Chondrocyte (in vitro differentiated cells): Measurements from ENCODE around the gene MEGF6. TPM values are rescaled to one million over a fixed set of nuclear protein-coding genes. Genes with fewer than 3 reads are reported as not detected.

Experiments
- DNase-seq: peaks from one replicate; pipeline ENCODE4 v3.0.0; 2021; ENCODE audit warnings: mixed read lengths, low spot score
- H3K27ac Mint-ChIP-seq: one replicate; pipeline ENCODE4 v1.8.0; 2021; ENCODE audit warnings: mild to moderate bottlenecking, moderate library complexity, mixed read lengths; ENCODE audit not compliant: unreplicated experiment
- H3K27me3 Mint-ChIP-seq: 2 replicates; pipeline ENCODE4 v1.8.0; 2021; ENCODE audit warnings: low read depth, mixed read lengths
- H3K36me3 Mint-ChIP-seq: 2 replicates; pipeline ENCODE4 v1.8.0; 2021; ENCODE audit warnings: low read depth, mixed read lengths
- H3K4me1 Mint-ChIP-seq: 2 replicates; pipeline ENCODE4 v1.8.0; 2021; ENCODE audit warnings: low read depth, mild to moderate bottlenecking, mixed read lengths
- H3K4me3 Mint-ChIP-seq: one replicate; pipeline ENCODE4 v1.8.0; 2021; ENCODE audit warnings: mild to moderate bottlenecking, moderate library complexity, mixed read lengths; ENCODE audit not compliant: unreplicated experiment
- H3K9me3 Mint-ChIP-seq: 2 replicates; pipeline ENCODE4 v1.8.0; 2021; ENCODE audit warnings: low read depth, mixed read lengths
- total RNA-seq: library from RNA; stranded (reverse); gene quantifications from 3 replicates; pipeline ENCODE4 v1.2.1, GENCODE V29; 2021
- TF ChIP-seq, protein P1 (sequence below): fragments of 200-600 bp; sonication (generic); IDR thresholded peaks from 2 replicates; pipeline ENCODE4 v1.5.0; 2021; ENCODE audit warnings: antibody characterized with exemption, mild to moderate bottlenecking, moderate library complexity

The MEGF6 gene
- total RNA-seq, 1 donor from 2014 or later, result 328 TPM

DNA sequence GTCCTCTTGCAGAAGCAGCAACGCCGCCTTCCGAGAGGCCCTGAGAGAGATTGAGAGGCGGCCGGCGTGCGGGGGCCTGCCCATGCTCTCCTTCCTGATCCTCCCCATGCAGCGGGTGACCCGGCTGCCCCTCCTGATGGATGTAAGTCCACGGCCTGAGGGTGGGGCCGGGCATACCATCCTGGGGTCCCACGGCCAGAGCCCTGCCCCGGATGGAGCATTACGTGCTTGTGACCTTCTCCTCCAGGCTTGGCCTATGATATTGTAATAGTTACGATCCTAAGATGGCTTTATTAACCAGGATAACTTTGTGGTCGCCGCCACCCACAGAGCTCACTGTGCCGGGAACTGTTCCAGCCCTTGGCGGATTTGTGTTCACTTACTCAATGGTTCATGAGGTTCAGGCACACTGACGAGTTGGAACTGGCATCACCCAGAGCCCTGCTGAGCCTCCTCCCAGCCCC lies 137.9 kb downstream of the MEGF6 start:
- Mint-ChIP-seq H3K36me3 (no peaks in the 10 kb centered on the region), H3K27ac (peak overlapping the region; percentile 83), H3K27me3 (no peaks in the 10 kb centered on the region), H3K4me3 (no peak overlapping the region), H3K4me1 (peaks cover 35% of the 10 kb centered on the region), H3K9me3 (no peaks in the 10 kb centered on the region)
- DNase-seq, result peak; percentile 72
- TF ChIP-seq, protein P1, sequence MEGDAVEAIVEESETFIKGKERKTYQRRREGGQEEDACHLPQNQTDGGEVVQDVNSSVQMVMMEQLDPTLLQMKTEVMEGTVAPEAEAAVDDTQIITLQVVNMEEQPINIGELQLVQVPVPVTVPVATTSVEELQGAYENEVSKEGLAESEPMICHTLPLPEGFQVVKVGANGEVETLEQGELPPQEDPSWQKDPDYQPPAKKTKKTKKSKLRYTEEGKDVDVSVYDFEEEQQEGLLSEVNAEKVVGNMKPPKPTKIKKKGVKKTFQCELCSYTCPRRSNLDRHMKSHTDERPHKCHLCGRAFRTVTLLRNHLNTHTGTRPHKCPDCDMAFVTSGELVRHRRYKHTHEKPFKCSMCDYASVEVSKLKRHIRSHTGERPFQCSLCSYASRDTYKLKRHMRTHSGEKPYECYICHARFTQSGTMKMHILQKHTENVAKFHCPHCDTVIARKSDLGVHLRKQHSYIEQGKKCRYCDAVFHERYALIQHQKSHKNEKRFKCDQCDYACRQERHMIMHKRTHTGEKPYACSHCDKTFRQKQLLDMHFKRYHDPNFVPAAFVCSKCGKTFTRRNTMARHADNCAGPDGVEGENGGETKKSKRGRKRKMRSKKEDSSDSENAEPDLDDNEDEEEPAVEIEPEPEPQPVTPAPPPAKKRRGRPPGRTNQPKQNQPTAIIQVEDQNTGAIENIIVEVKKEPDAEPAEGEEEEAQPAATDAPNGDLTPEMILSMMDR, result no peak

DNA sequence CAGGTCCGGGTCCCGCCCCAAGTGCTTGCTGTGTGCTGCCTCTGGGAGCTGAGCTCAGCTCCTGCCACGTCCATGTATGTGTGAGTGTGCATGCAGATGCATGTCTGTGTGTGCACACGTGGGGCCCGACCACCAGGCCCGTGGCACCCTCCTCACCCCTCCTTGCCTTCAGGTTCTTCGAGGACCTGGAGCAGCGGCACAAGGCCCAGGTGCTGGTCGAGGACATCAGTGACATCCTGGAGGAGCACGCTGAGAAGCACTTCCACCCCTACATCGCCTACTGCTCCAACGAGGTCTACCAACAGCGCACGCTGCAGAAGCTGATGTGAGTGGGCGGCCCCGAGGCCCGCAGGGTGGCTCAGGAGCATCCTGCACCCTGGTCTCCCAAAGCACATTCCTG lies 138.4 kb downstream of the MEGF6 start:
- Mint-ChIP-seq H3K27ac (peak overlapping the region; percentile 45), H3K9me3 (no peaks in the 10 kb centered on the region), H3K27me3 (no peaks in the 10 kb centered on the region), H3K4me1 (peaks cover 35% of the 10 kb centered on the region), H3K4me3 (no peak overlapping the region), H3K36me3 (no peaks in the 10 kb centered on the region)
- peak; percentile 88 for DNase-seq
- TF ChIP-seq, protein P1, result no peak

DNA sequence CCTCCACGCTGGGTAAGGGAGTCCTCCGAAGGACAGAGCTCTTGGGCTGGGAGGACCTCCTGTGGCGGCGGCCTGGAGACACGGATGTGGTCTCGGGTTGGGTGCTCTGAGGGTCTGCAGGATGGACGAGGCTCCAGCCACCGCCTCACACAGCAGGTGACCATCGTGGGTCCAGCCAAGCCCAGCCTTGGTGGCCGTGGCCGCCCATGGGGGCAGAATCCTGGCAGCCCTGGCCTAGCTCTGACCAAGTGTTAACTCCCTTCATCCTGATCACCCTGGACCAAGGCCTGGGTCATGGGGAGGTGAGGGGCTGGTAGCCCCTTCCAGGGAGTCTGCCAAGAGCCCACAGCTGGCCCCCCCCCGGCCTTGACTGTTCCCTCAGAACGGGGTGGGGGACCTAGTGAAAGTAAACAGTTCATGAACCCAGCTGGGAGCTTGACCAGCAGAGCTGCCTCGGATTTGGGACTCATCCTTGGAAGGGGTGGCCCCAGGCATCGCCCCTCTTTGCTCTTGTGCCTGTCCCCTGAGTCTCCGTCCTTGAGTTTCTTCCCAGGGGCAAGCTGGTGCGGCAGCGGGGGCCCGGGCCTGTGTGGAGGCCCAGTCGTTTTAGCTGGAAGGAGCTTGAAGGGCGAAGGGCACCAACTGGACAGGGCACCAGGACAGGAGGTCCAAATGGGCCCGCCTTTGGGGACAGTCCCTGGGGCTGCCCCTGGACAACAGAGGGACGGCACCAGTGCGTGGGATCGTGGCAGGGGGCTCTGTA lies 139.0 kb downstream of the MEGF6 start:
- H3K27ac Mint-ChIP-seq, result peak overlapping the region; percentile 77
- no peaks in the 10 kb centered on the region for H3K9me3 Mint-ChIP-seq

DNA sequence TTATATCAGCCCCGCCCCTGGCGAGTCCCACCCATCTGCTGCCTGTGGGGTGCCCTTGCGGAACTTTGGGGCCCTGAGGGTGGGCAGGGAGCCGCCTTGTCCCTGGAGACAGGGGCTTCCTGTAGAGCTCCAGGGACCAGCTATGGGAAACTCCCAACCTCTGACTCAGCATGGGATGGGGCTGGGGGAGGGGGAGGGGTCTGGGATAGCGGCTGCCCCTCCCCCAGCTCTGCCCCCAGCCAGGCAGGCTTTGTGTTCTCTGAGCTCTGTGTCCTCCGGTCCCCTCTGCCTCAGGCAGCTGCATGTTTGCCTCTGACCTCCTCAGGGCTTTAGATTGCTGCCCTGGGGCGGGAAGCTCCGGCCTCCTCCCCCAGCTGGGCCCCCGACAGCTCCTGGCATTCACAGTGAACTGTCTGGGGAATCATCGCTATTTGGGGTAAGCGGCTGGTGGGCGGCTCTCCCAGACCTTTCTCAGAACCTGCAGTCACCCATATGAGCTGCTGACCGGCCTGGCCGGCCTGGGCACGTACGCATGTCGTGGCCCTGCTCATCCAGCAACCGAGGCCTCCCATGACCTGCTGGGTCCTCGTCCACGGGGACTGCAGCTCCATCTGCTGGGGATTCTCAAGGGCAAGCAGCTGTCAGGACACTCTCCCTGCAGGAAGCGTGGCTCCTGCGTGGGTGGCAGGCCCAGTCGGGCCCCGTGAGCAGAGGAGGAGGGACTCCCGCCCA lies 139.8 kb downstream of the MEGF6 start:
- H3K9me3 Mint-ChIP-seq, result no peaks in the 10 kb centered on the region
- peaks cover 35% of the 10 kb centered on the region for H3K4me1 Mint-ChIP-seq
- DNase-seq, result no peak
- H3K36me3 Mint-ChIP-seq, result no peaks in the 10 kb centered on the region
- no peak overlapping the region for H3K4me3 Mint-ChIP-seq
- H3K27me3 Mint-ChIP-seq, result no peaks in the 10 kb centered on the region
- TF ChIP-seq, protein P1, result peak; percentile 80
- peak overlapping the region; percentile 77 for H3K27ac Mint-ChIP-seq

More for the DNA sequence above, 139.0 kb downstream of the MEGF6 start:
- peak; percentile 88 for DNase-seq
- H3K4me1 Mint-ChIP-seq, result peaks cover 35% of the 10 kb centered on the region
- H3K4me3 Mint-ChIP-seq, result no peak overlapping the region
- TF ChIP-seq, protein P1, result peak; percentile 58
- no peaks in the 10 kb centered on the region for H3K36me3 Mint-ChIP-seq
- no peaks in the 10 kb centered on the region for H3K27me3 Mint-ChIP-seq

DNA sequence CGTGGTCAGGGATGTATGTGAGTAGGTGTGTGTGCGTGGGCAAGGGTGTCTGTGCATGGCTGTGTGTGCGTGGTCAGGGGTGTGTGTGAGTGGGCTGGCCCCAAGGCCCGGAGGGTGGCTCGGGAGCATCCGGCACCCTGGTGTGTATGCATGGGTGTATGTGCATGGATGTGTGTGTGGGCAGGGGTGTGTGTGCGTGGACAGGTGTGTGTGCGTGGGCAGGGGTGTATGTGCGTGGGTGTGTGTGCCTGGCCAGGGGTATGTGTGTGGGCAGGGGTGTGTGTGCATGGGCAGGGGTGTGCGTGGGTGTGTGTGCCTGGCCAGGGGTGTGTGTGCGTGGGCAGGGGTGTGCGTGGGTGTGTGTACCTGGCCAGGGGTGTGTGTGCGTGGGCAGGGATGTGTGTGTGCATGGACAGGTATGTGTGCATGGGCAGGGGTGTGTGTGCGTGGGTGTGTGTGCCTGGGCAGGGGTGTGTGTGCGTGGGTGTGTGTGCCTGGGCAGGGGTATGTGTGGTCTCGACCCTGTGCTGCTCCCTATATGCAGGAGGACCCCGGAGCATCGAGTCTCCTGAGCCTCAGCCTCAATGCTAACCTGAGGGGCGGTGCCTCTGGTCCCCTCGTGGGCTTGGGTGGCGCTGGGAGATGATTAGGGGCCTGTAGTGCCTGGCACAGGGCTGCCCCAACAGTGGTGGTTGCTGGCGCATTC lies 140.5 kb downstream of the MEGF6 start:
- H3K27me3 Mint-ChIP-seq, result no peaks in the 10 kb centered on the region
- TF ChIP-seq, protein P1, result no peak
- H3K36me3 Mint-ChIP-seq, result no peaks in the 10 kb centered on the region
- no peaks in the 10 kb centered on the region for H3K9me3 Mint-ChIP-seq
- H3K27ac Mint-ChIP-seq, result peak overlapping the region; percentile 51
- H3K4me3 Mint-ChIP-seq, result no peak overlapping the region
- H3K4me1 Mint-ChIP-seq, result peaks cover 35% of the 10 kb centered on the region
- peak; percentile 90 for DNase-seq
